ENCODE data around the gene MYOCOS. TPM values are rescaled to one million over a fixed set of nuclear protein-coding genes. Genes with fewer than 3 reads are reported as not detected.

The MYOCOS gene
- polyA plus RNA-seq, 2 of the 4 experiments (the other 2 are of a cell fraction): not detected

- ChIA-PET POLR2A (no interaction called here), CTCF (interaction anchor here (1.1 kb wide), 1 partner anchor 91 kb away, joined by 3 read pairs; no protein-coding TSS in a partner anchor)
- WGBS (ENCODE audit: missing lambda C conversion rate): 40% methylated on average over 1 of the region's 1 CpG
- no peak for FAIRE-seq
- H3K27ac ChIP-seq: no peak overlapping the region
- TF ChIP-seq EHF (CRISPR knock-in tag; IDR thresholded peaks at IDR 0.05) (no peak), TFCP2L1 (CRISPR knock-in tag; IDR thresholded peaks at IDR 0.05) (no peak), RCOR1 (IDR thresholded peaks at IDR 0.05; ENCODE audit: low read depth, low read length) (no peak), GATA3 (IDR thresholded peaks at IDR 0.05; ENCODE audit: borderline replicate concordance) (no peak), POLR2A (IDR thresholded peaks at IDR 0.05; ENCODE audit: low read length) (no peak), USF2 (IDR thresholded peaks at IDR 0.05) (no peak)
- TF ChIP-seq, protein P1, sequence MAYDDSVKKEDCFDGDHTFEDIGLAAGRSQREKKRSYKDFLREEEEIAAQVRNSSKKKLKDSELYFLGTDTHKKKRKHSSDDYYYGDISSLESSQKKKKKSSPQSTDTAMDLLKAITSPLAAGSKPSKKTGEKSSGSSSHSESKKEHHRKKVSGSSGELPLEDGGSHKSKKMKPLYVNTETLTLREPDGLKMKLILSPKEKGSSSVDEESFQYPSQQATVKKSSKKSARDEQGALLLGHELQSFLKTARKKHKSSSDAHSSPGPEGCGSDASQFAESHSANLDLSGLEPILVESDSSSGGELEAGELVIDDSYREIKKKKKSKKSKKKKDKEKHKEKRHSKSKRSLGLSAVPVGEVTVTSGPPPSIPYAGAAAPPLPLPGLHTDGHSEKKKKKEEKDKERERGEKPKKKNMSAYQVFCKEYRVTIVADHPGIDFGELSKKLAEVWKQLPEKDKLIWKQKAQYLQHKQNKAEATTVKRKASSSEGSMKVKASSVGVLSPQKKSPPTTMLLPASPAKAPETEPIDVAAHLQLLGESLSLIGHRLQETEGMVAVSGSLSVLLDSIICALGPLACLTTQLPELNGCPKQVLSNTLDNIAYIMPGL (CRISPR knock-in tag; IDR thresholded peaks at IDR 0.05; ENCODE audit: borderline replicate concordance): no peak
- H3K9me3 ChIP-seq: no peaks in the 10 kb centered on the region
- H3K4me3 ChIP-seq: no peak overlapping the region
- no peaks in the 10 kb centered on the region for H3K4me1 ChIP-seq
- DNase-seq (ENCODE audit: low read depth in 1 of 2, low spot score in 1 of 2): no peak
- no peak for ATAC-seq
- H3K4me2 ChIP-seq: no peak overlapping the region
Measured at GRCh38 chr1:171625225-171625624, 3.2 kb downstream of the MYOCOS start.

- WGBS (ENCODE audit: missing lambda C conversion rate): 63% methylated on average over 5 of the region's 5 CpGs
- FAIRE-seq: no peak
- no peak for ATAC-seq
- H3K9me3 ChIP-seq: no peaks in the 10 kb centered on the region
- H3K4me1 ChIP-seq: no peaks in the 10 kb centered on the region
- ChIA-PET CTCF (interaction anchor here (1.5 kb wide), 1 partner anchor 18 kb away, joined by 9 read pairs; no protein-coding TSS in a partner anchor), POLR2A (no interaction called here)
- H3K4me3 ChIP-seq: no peak overlapping the region
- TF ChIP-seq, protein P2, sequence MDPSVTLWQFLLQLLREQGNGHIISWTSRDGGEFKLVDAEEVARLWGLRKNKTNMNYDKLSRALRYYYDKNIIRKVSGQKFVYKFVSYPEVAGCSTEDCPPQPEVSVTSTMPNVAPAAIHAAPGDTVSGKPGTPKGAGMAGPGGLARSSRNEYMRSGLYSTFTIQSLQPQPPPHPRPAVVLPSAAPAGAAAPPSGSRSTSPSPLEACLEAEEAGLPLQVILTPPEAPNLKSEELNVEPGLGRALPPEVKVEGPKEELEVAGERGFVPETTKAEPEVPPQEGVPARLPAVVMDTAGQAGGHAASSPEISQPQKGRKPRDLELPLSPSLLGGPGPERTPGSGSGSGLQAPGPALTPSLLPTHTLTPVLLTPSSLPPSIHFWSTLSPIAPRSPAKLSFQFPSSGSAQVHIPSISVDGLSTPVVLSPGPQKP (IDR thresholded peaks at IDR 0.05; ENCODE audit: low read depth, low read length): no peak
- no peak for TF ChIP-seq HOXB5 (CRISPR knock-in tag; IDR thresholded peaks at IDR 0.05)
- no peak for TF ChIP-seq CHD4 (IDR thresholded peaks at IDR 0.05; ENCODE audit: borderline replicate concordance)
- TF ChIP-seq HEYL (CRISPR knock-in tag; IDR thresholded peaks at IDR 0.05): no peak
- TF ChIP-seq PHF8 (IDR thresholded peaks at IDR 0.05; ENCODE audit: borderline replicate concordance, low read depth): no peak
- TF ChIP-seq FOSB (CRISPR knock-in tag; IDR thresholded peaks at IDR 0.05): no peak
- no peak for TF ChIP-seq ZC3H11A (IDR thresholded peaks at IDR 0.05)
- no peak for TF ChIP-seq ATOH8 (CRISPR knock-in tag; IDR thresholded peaks at IDR 0.05; ENCODE audit: low read depth)
- TF ChIP-seq TFCP2L1 (CRISPR knock-in tag; IDR thresholded peaks at IDR 0.05): no peak
- no peak for TF ChIP-seq RFX5 (IDR thresholded peaks at IDR 0.05)
- no peak for DNase-seq (ENCODE audit: low read depth in 1 of 2, low spot score in 1 of 2)
- H3K27ac ChIP-seq: no peak overlapping the region
- no peak overlapping the region for H3K4me2 ChIP-seq
Measured at GRCh38 chr1:171627020-171627419, 5.0 kb downstream of the MYOCOS start.

- H3K9me3 ChIP-seq: no peaks in the 10 kb centered on the region
- CTCF ChIA-PET: interaction anchor here (2.8 kb wide), 1 partner anchor 17 kb away, joined by 11 read pairs; no protein-coding TSS in a partner anchor
- DNase-seq (ENCODE audit: low read depth in 1 of 2, low spot score in 1 of 2) (no peak), ATAC-seq (no peak), FAIRE-seq (no peak)
- no peak overlapping the region for H3K27ac ChIP-seq
- H3K4me2 ChIP-seq: no peak overlapping the region
- 44% methylated on average over 2 of the region's 2 CpGs for WGBS (ENCODE audit: missing lambda C conversion rate)
- POLR2A ChIA-PET: no interaction called here
- no peak overlapping the region for H3K4me3 ChIP-seq
- no peaks in the 10 kb centered on the region for H3K4me1 ChIP-seq
- no peak for TF ChIP-seq FOSB (CRISPR knock-in tag; IDR thresholded peaks at IDR 0.05)
- TF ChIP-seq, protein P3, sequence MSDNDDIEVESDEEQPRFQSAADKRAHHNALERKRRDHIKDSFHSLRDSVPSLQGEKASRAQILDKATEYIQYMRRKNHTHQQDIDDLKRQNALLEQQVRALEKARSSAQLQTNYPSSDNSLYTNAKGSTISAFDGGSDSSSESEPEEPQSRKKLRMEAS (IDR thresholded peaks at IDR 0.05): no peak
- TF ChIP-seq NR3C1 (IDR thresholded peaks at IDR 0.05): no peak
- TF ChIP-seq RNF2 (IDR thresholded peaks at IDR 0.05; ENCODE audit: borderline replicate concordance, low read depth): no peak
- TF ChIP-seq CHD2 (IDR thresholded peaks at IDR 0.05; ENCODE audit: low read length, partially characterized antibody): no peak
- TF ChIP-seq SREBF2 (IDR thresholded peaks at IDR 0.05): no peak
- no peak for TF ChIP-seq FOSL2 (IDR thresholded peaks at IDR 0.05)
- no peak for TF ChIP-seq FOSL2 (CRISPR knock-in tag; IDR thresholded peaks at IDR 0.05)
- no peak for TF ChIP-seq CBX8 (IDR thresholded peaks at IDR 0.05)
- TF ChIP-seq KDM1A (IDR thresholded peaks at IDR 0.05; ENCODE audit: low read depth): no peak
- TF ChIP-seq PBX3 (IDR thresholded peaks at IDR 0.05): no peak
- no peak for TF ChIP-seq ZSCAN20 (CRISPR knock-in tag; IDR thresholded peaks at IDR 0.05)
- no peak for TF ChIP-seq POLR2AphosphoS2 (conservative IDR thresholded peaks at IDR 0.05; ENCODE audit: low read length)
- no peak for TF ChIP-seq ZNF302 (CRISPR knock-in tag; IDR thresholded peaks at IDR 0.05)
- no peak for TF ChIP-seq NPAS2 (CRISPR knock-in tag; IDR thresholded peaks at IDR 0.05; ENCODE audit: borderline replicate concordance)
- no peak for TF ChIP-seq RARB (CRISPR knock-in tag; IDR thresholded peaks at IDR 0.05)
- TF ChIP-seq ESRRA (IDR thresholded peaks at IDR 0.05; ENCODE audit: borderline replicate concordance, low read length): no peak
- no peak for TF ChIP-seq POLR2A (IDR thresholded peaks at IDR 0.05; ENCODE audit: low read length)
Measured at GRCh38 chr1:171628225-171628624, 6.2 kb downstream of the MYOCOS start.

All from A549 (cell line).